Measurements from ENCODE around the gene ZMIZ2. TPM values are rescaled to one million over a fixed set of nuclear protein-coding genes. Genes with fewer than 3 reads are reported as not detected.

ZMIZ2 gene
- total RNA-seq, 1 experiment from 2014 or later: 269 TPM

GRCh38 chr7:44754802-44755697 lies 6.4 kb downstream of the ZMIZ2 start:
- peak overlapping the region; percentile 27 for H3K27ac Mint-ChIP-seq (ENCODE audit: unreplicated experiment)
- intact Hi-C loops (cut with micrococcal nuclease; ENCODE audit: unreplicated experiment): loop anchor here (5.0 kb wide), 1 partner anchor 92 kb away; the partner anchor contains the start of gene H2AZ2
- H3K9me3 Mint-ChIP-seq (ENCODE audit: low read depth, unreplicated experiment): no peaks in the 10 kb centered on the region
- BruUV-seq (replicated peaks): no TSS peak
- no peaks in the 10 kb centered on the region for H3K27me3 Mint-ChIP-seq (ENCODE audit: unreplicated experiment)
- CTCF ChIA-PET: no interaction called here
- no peak for TF ChIP-seq CTCF (IDR thresholded peaks at IDR 0.05; ENCODE audit: unreplicated experiment)
- DNase-seq: no peak
- H3K4me3 Mint-ChIP-seq (ENCODE audit: low read depth, unreplicated experiment): no peak overlapping the region
- H3K4me1 Mint-ChIP-seq (ENCODE audit: low read depth, unreplicated experiment): peaks cover 34% of the 10 kb centered on the region
- H3K36me3 Mint-ChIP-seq (ENCODE audit: insufficient read depth, unreplicated experiment): peaks cover 58% of the 10 kb centered on the region

- no peaks in the 10 kb centered on the region for H3K27me3 Mint-ChIP-seq (ENCODE audit: unreplicated experiment)
- intact Hi-C loops (cut with micrococcal nuclease; ENCODE audit: unreplicated experiment): no loop called here
- BruUV-seq (replicated peaks): no TSS peak
- no peak for DNase-seq
- no peak overlapping the region for H3K4me3 Mint-ChIP-seq (ENCODE audit: low read depth, unreplicated experiment)
- CTCF ChIA-PET: no interaction called here
- H3K36me3 Mint-ChIP-seq (ENCODE audit: insufficient read depth, unreplicated experiment): peaks cover 53% of the 10 kb centered on the region
- peak overlapping the region; percentile 27 for H3K27ac Mint-ChIP-seq (ENCODE audit: unreplicated experiment)
- no peak for TF ChIP-seq CTCF (IDR thresholded peaks at IDR 0.05; ENCODE audit: unreplicated experiment)
- H3K9me3 Mint-ChIP-seq (ENCODE audit: low read depth, unreplicated experiment): no peaks in the 10 kb centered on the region
- H3K4me1 Mint-ChIP-seq (ENCODE audit: low read depth, unreplicated experiment): peaks cover 25% of the 10 kb centered on the region
Observed at GRCh38 chr7:44755698-44756627, 7.3 kb downstream of the ZMIZ2 start.

GRCh38 chr7:44756904-44757303 lies 8.3 kb downstream of the ZMIZ2 start:
- DNase-seq: no peak
- H3K27me3 Mint-ChIP-seq (ENCODE audit: unreplicated experiment): no peaks in the 10 kb centered on the region
- no peak overlapping the region for H3K4me3 Mint-ChIP-seq (ENCODE audit: low read depth, unreplicated experiment)
- BruUV-seq (replicated peaks): no TSS peak
- H3K9me3 Mint-ChIP-seq (ENCODE audit: low read depth, unreplicated experiment): no peaks in the 10 kb centered on the region
- no peak for TF ChIP-seq CTCF (IDR thresholded peaks at IDR 0.05; ENCODE audit: unreplicated experiment)
- H3K36me3 Mint-ChIP-seq (ENCODE audit: insufficient read depth, unreplicated experiment): peaks cover 56% of the 10 kb centered on the region
- H3K27ac Mint-ChIP-seq (ENCODE audit: unreplicated experiment): no peak overlapping the region
- intact Hi-C loops (cut with micrococcal nuclease; ENCODE audit: unreplicated experiment): no loop called here
- CTCF ChIA-PET: no interaction called here
- peaks cover 18% of the 10 kb centered on the region for H3K4me1 Mint-ChIP-seq (ENCODE audit: low read depth, unreplicated experiment)

- peaks cover 15% of the 10 kb centered on the region for H3K4me1 Mint-ChIP-seq (ENCODE audit: low read depth, unreplicated experiment)
- CTCF ChIA-PET: no interaction called here
Observed at GRCh38 chr7:44757311-44757710, 8.7 kb downstream of the ZMIZ2 start.

More at GRCh38 chr7:44757311-44757710, 8.7 kb downstream of the ZMIZ2 start:
- no TSS peak for BruUV-seq (replicated peaks)
- peaks cover 57% of the 10 kb centered on the region for H3K36me3 Mint-ChIP-seq (ENCODE audit: insufficient read depth, unreplicated experiment)
- H3K4me3 Mint-ChIP-seq (ENCODE audit: low read depth, unreplicated experiment): no peak overlapping the region
- no peak for DNase-seq
- no peak for TF ChIP-seq CTCF (IDR thresholded peaks at IDR 0.05; ENCODE audit: unreplicated experiment)
- no peak overlapping the region for H3K27ac Mint-ChIP-seq (ENCODE audit: unreplicated experiment)
- no peaks in the 10 kb centered on the region for H3K9me3 Mint-ChIP-seq (ENCODE audit: low read depth, unreplicated experiment)
- no peaks in the 10 kb centered on the region for H3K27me3 Mint-ChIP-seq (ENCODE audit: unreplicated experiment)
- intact Hi-C loops (cut with micrococcal nuclease; ENCODE audit: unreplicated experiment): no loop called here
